Hepatic stellate cell (primary cell): Measurements from ENCODE around the gene GALNT2.

Experiments
- DNase-seq: peaks from one replicate; pipeline ENCODE4 v3.0.0; 2011; ENCODE audit warnings: low spot score

The GALNT2 gene

GRCh38 chr1:230256896-230257295 lies 189.9 kb downstream of the GALNT2 start:
- no peak for DNase-seq

GRCh38 chr1:230259621-230260020 lies 192.6 kb downstream of the GALNT2 start:
- DNase-seq = no peak

GRCh38 chr1:230260831-230261230 lies 193.8 kb downstream of the GALNT2 start:
- no peak for DNase-seq

- no peak for DNase-seq
Measured at GRCh38 chr1:230261928-230262650, 195.1 kb downstream of the GALNT2 start.

GRCh38 chr1:230262867-230263567 lies 196.0 kb downstream of the GALNT2 start:
- no peak for DNase-seq

- no peak for DNase-seq
Measured at GRCh38 chr1:230263568-230264195, 196.6 kb downstream of the GALNT2 start.

- DNase-seq = no peak
Measured at GRCh38 chr1:230264342-230264741, 197.3 kb downstream of the GALNT2 start.

- no peak for DNase-seq
Measured at GRCh38 chr1:230265200-230266115, 198.4 kb downstream of the GALNT2 start.

GRCh38 chr1:230266456-230266855 lies 199.4 kb downstream of the GALNT2 start:
- no peak for DNase-seq

- no peak for DNase-seq
Measured at GRCh38 chr1:230267338-230268065, 200.5 kb downstream of the GALNT2 start.

GRCh38 chr1:230268371-230269170 lies 201.5 kb downstream of the GALNT2 start:
- peak; percentile 95 for DNase-seq

- DNase-seq = no peak
Measured at GRCh38 chr1:230270185-230270558, 203.1 kb downstream of the GALNT2 start.

- DNase-seq = peak; percentile 54
Measured at GRCh38 chr1:230270559-230271281, 203.7 kb downstream of the GALNT2 start.

- no peak for DNase-seq
Measured at GRCh38 chr1:230271300-230272035, 204.4 kb downstream of the GALNT2 start.

GRCh38 chr1:230272557-230272956 lies 205.5 kb downstream of the GALNT2 start:
- DNase-seq = no peak

- no peak for DNase-seq
Measured at GRCh38 chr1:230273141-230273710, 206.2 kb downstream of the GALNT2 start.

GRCh38 chr1:230274254-230274653 lies 207.2 kb downstream of the GALNT2 start:
- DNase-seq = no peak

- DNase-seq = no peak
Measured at GRCh38 chr1:230276401-230276800, 209.4 kb downstream of the GALNT2 start.
